Measurements from ENCODE around the gene CYP1A1. TPM values are rescaled to one million over a fixed set of nuclear protein-coding genes. Genes with fewer than 3 reads are reported as not detected.
A peak's percentile ranks its signal among the peaks of the same experiment; 100 is the strongest.
"Not testable (repeated sequence)": the region's sequence is repeated elsewhere in the genome, so short reads cannot be mapped to it uniquely, and the experiment has no call there.

The CYP1A1 gene
- total RNA-seq, 2 experiments from 2014 or later: 4.7 to 4.8 TPM

DNA sequence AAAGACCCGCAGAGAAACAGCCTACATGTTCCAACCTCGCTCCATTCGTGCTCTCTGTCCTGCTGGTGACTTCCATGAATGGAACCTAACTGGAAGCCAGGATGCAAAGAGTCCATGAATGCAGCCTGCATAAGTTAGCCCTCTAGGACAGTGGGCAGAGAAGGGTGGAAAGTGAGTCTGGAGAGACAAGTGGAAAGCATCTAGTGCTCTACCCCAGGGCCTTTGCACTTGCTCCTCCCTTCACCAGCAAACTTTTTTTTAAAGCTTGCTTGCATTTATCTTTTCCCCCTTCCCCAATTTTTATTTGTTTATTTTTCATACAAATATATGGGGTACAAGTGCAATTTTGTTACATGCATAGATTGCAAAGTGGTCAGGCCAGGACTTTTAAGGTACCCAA, 7.9 kb upstream of the CYP1A1 start:
- ChIA-PET CTCF (no interaction called here), POLR2A (interaction anchor here (1.0 kb wide), 1 partner anchor 169 kb away, joined by 3 read pairs; no protein-coding TSS in a partner anchor)
- Mint-ChIP-seq H3K4me3 (no peak overlapping the region), H3K4me1 (ENCODE audit: low read depth) (peaks cover 4% of the 10 kb centered on the region), H3K36me3 (ENCODE audit: low read depth) (peaks cover 4% of the 10 kb centered on the region), H3K9me3 (ENCODE audit: insufficient read depth) (peaks cover 8% of the 10 kb centered on the region), H3K27ac (no peak overlapping the region), H3K27me3 (ENCODE audit: low read depth) (peaks cover 7% of the 10 kb centered on the region)
- DNase-seq (no peak), ATAC-seq (no peak)

- ChIA-PET CTCF (no interaction called here), POLR2A (interaction anchor here (1.0 kb wide), 1 partner anchor 169 kb away, joined by 3 read pairs; no protein-coding TSS in a partner anchor)
- no peaks in the 10 kb centered on the region for H3K36me3 Mint-ChIP-seq (ENCODE audit: low read depth)
- H3K9me3 Mint-ChIP-seq (ENCODE audit: insufficient read depth): peaks cover 4% of the 10 kb centered on the region
- H3K4me3 Mint-ChIP-seq: no peak overlapping the region
- peaks cover 7% of the 10 kb centered on the region for H3K27me3 Mint-ChIP-seq (ENCODE audit: low read depth)
- peaks cover 4% of the 10 kb centered on the region for H3K4me1 Mint-ChIP-seq (ENCODE audit: low read depth)
- ATAC-seq (no peak), DNase-seq (no peak)
- no peak overlapping the region for H3K27ac Mint-ChIP-seq
Measured at GRCh38 chr15:74732846-74733245, 7.5 kb upstream of the CYP1A1 start.

DNA sequence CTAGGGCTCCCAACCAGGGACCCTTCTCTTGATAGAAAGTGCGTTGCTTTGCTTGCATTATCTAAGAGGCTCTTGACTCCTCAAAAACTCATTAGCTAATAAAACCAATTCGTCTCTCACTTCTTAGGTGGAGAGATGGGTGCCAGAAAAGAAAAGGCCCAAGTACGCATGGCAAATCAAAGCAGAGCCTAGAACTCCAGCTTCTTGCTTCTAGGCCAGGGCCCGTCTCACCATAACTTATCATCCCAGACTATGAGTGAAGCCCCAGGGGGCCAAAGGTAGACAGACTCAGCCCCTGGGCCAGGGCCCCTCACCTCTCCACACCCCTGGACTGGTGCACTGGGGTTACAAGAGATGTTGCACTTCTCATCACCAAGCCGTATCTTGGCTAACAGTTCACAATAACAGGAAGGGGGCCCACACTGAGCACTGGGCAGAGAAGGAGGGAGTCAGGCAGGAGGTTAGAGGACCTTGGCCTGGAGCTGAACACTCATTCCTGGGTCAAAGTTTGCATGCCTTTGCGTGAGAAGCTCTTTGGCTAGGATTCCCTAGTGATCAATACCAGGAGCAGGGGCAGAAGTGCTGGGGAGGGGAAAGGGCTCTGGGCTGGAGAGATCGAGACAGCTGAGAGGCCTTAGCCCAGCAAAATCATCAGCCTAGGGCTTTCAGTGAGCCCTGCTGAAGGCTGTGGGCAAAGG, 5.4 kb upstream of the CYP1A1 start:
- ATAC-seq (no peak), DNase-seq (no peak)
- Mint-ChIP-seq H3K9me3 (ENCODE audit: insufficient read depth) (no peaks in the 10 kb centered on the region), H3K36me3 (ENCODE audit: low read depth) (no peaks in the 10 kb centered on the region), H3K4me1 (ENCODE audit: low read depth) (peaks cover 15% of the 10 kb centered on the region), H3K27me3 (ENCODE audit: low read depth) (peaks cover 5% of the 10 kb centered on the region), H3K27ac (no peak overlapping the region), H3K4me3 (no peak overlapping the region)
- CTCF ChIA-PET: no interaction called here
- POLR2A ChIA-PET: no interaction called here

GRCh38 chr15:74729372-74729771, 4.0 kb upstream of the CYP1A1 start:
- CTCF ChIA-PET; H3K9me3 Mint-ChIP-seq (ENCODE audit: insufficient read depth); H3K36me3 Mint-ChIP-seq (ENCODE audit: low read depth); H3K27ac Mint-ChIP-seq; ATAC-seq; POLR2A ChIA-PET; DNase-seq; H3K27me3 Mint-ChIP-seq (ENCODE audit: low read depth); H3K4me3 Mint-ChIP-seq: not testable (repeated sequence)
- H3K4me1 Mint-ChIP-seq (ENCODE audit: low read depth): peaks cover 23% of the 10 kb centered on the region

- H3K9me3 Mint-ChIP-seq (ENCODE audit: insufficient read depth); H3K4me3 Mint-ChIP-seq; DNase-seq; H3K27ac Mint-ChIP-seq; CTCF ChIA-PET; POLR2A ChIA-PET; H3K27me3 Mint-ChIP-seq (ENCODE audit: low read depth); H3K36me3 Mint-ChIP-seq (ENCODE audit: low read depth); ATAC-seq: not testable (repeated sequence)
- H3K4me1 Mint-ChIP-seq (ENCODE audit: low read depth): peaks cover 28% of the 10 kb centered on the region
Measured at GRCh38 chr15:74728699-74729098, 3.4 kb upstream of the CYP1A1 start.

- ChIA-PET POLR2A (no interaction called here), CTCF (no interaction called here)
- ATAC-seq: no peak
- Mint-ChIP-seq H3K4me3 (peak overlapping the region; percentile 64), H3K27ac (no peak overlapping the region), H3K4me1 (ENCODE audit: low read depth) (peaks cover 31% of the 10 kb centered on the region), H3K27me3 (ENCODE audit: low read depth) (peaks cover 5% of the 10 kb centered on the region), H3K9me3 (ENCODE audit: insufficient read depth) (no peaks in the 10 kb centered on the region), H3K36me3 (ENCODE audit: low read depth) (no peaks in the 10 kb centered on the region)
- DNase-seq: no peak
Measured at GRCh38 chr15:74727727-74728126, 2.4 kb upstream of the CYP1A1 start.

DNA sequence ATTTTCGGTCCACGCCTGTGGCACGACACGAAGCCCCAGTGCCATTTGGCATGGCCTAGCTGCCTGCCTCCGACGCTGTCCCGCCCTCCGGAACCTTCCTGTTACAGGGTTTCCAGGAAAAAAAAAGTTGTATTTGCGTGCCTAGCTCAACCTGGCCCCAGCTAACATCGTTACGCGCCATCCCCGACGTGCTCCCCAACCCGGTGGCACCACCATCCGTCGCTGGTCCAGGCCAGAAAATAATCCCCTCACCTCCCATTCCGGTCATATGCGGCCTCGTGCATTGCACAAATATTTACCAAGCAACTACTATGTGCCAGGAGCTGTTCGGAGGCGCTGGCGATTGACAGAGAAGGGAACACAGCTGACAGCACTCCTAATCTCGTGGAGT, 1.4 kb upstream of the CYP1A1 start:
- Mint-ChIP-seq H3K27me3 (ENCODE audit: low read depth) (peaks cover 5% of the 10 kb centered on the region), H3K36me3 (ENCODE audit: low read depth) (no peaks in the 10 kb centered on the region), H3K27ac (peak overlapping the region; percentile 84), H3K4me3 (peak overlapping the region; percentile 64), H3K9me3 (ENCODE audit: insufficient read depth) (no peaks in the 10 kb centered on the region), H3K4me1 (ENCODE audit: low read depth) (peaks cover 31% of the 10 kb centered on the region)
- CTCF ChIA-PET: interaction anchor here (0.6 to 2.6 kb wide), 2 partner anchors 45 to 474 kb away, joined by 4 to 8 read pairs; no protein-coding TSS in a partner anchor
- ATAC-seq (peak; percentile 17), DNase-seq (peak; percentile 36)
- POLR2A ChIA-PET: interaction anchor here (1.1 kb wide), 1 partner anchor 53 kb away, joined by 3 read pairs; no protein-coding TSS in a partner anchor

DNA sequence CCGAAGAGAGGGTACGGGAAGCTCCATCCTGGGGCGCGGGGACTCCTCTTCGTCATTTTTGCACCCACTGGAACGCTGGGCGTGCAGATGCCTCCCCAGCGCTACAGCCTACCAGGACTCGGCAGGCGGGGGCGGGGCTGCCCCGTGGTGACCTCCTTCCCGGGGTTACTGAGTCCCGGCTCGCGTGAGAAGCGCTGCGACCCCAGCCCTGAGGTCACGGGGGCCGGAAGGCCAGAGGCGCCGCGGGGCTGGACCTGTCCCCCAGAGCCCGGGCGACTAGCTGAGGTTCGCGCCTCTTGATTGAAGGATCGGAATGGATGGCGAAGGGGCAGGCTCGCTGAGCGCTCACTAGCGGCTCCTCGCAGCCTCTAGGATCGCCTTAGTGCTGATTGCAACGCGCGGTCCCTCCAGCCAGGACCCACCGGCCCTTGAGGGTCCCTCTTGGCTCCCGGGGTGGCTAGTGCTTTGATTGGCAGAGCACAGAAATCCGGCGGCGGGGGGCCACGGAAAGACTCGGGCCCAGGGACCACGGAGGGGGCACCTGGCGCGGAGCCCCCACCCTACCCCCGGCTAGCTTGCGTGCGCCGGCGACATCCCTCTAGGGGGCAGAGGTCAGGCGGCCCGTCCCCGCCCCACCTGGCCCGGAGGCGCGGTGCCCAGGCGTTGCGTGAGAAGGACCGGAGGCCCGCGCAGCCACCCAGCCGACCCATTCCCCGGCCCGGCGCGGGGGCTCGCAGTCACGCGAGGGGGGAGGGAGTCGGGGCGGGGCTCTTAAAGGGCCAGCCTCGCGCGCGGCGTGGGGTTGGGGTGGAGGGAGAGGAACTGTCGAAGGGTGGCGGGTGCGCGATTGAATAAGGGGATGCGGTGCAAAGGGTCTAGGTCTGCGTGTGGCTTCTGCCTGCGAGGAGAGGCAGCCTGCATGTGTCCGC, 781 bp upstream of the CYP1A1 start:
- ATAC-seq: peak; percentile 78
- Mint-ChIP-seq H3K36me3 (ENCODE audit: low read depth) (no peaks in the 10 kb centered on the region), H3K4me1 (ENCODE audit: low read depth) (peaks cover 30% of the 10 kb centered on the region), H3K4me3 (peak overlapping the region; percentile 64), H3K9me3 (ENCODE audit: insufficient read depth) (no peaks in the 10 kb centered on the region), H3K27ac (peak overlapping the region; percentile 84), H3K27me3 (ENCODE audit: low read depth) (peaks cover 5% of the 10 kb centered on the region)
- POLR2A ChIA-PET: interaction anchor here (0.6 to 1.1 kb wide), 3 partner anchors 54 to 209 kb away, joined by 3 read pairs; no protein-coding TSS in a partner anchor
- DNase-seq: peak; percentile 64
- CTCF ChIA-PET: interaction anchor here (0.6 to 3.1 kb wide), 11 partner anchors 26 to 224 kb away, joined by 3 to 17 read pairs (median 4); no protein-coding TSS in a partner anchor

DNA sequence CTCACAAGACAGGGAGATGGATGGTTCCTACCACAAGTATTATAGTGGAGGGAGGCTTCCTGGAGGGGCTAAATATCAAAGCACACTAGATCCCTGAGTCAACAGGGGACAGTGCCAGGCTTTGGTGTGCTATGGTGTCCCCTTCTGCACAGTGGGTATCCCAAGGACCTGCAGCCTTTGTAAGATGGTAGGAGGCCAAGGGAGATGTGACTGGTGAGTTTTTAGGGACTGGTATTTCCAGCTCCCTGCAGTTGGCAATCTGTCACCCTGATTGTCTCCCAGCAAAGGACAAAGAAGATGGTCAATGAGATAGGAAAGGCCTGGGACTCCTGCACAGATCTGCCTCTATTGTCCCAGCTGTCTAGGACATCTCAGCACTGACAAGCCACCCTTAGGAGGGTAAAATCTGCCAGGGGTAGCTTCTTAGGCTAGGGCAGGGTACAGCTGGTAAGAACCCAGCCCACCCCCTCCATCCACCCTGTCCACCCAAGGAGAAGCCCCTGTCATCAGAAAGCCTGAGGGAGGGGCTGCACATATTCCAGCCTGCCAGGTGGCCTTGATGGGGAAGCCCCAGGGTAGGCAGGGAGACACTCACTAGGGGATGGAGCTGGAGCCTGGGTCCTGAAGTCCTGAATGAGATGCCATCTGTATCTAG, 631 bp downstream of the CYP1A1 start:
- DNase-seq (no peak), ATAC-seq (no peak)
- peaks cover 5% of the 10 kb centered on the region for H3K27me3 Mint-ChIP-seq (ENCODE audit: low read depth)
- H3K36me3 Mint-ChIP-seq (ENCODE audit: low read depth): no peaks in the 10 kb centered on the region
- POLR2A ChIA-PET: interaction anchor here (0.6 to 1.1 kb wide), 3 partner anchors 64 to 301 kb away, joined by 3 read pairs; no protein-coding TSS in a partner anchor
- H3K4me1 Mint-ChIP-seq (ENCODE audit: low read depth): peaks cover 27% of the 10 kb centered on the region
- CTCF ChIA-PET: interaction anchor here (0.8 to 3.1 kb wide), 12 partner anchors 10 to 177 kb away, joined by 3 to 17 read pairs (median 4); no protein-coding TSS in a partner anchor
- H3K4me3 Mint-ChIP-seq: peak overlapping the region; percentile 61
- no peak overlapping the region for H3K27ac Mint-ChIP-seq
- H3K9me3 Mint-ChIP-seq (ENCODE audit: insufficient read depth): no peaks in the 10 kb centered on the region

GRCh38 chr15:74723754-74724334, 1.5 kb downstream of the CYP1A1 start:
- DNase-seq (no peak), ATAC-seq (no peak)
- POLR2A ChIA-PET: interaction anchor here (0.8 to 1.1 kb wide), 2 partner anchors 26 to 109 kb away, joined by 3 read pairs; no protein-coding TSS in a partner anchor
- Mint-ChIP-seq H3K4me1 (ENCODE audit: low read depth) (peaks cover 27% of the 10 kb centered on the region), H3K36me3 (ENCODE audit: low read depth) (no peaks in the 10 kb centered on the region), H3K9me3 (ENCODE audit: insufficient read depth) (no peaks in the 10 kb centered on the region), H3K4me3 (peak overlapping the region; percentile 20), H3K27me3 (ENCODE audit: low read depth) (peaks cover 5% of the 10 kb centered on the region), H3K27ac (no peak overlapping the region)
- CTCF ChIA-PET: interaction anchor here (0.8 to 3.1 kb wide), 5 partner anchors 11 to 178 kb away, joined by 3 to 17 read pairs (median 4); no protein-coding TSS in a partner anchor

DNA sequence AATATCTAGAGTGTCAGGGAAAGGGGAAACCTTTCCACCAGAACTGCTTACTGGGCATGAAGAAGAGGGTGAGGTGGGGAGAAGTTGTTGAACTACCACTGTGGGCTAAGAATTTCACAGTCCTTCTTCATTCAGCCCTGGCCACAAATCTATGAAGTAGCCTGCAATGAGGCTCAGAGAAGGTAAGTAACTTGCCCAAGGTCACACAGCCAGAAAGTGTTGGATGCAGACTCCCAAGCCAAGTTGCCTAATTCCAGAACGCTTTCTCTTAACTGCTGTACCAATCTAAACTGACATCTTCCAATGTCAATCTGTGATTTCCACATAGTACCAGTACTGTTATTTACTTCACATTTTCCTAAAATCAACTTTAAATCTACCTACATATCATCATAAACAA, 2.1 kb downstream of the CYP1A1 start:
- ChIA-PET POLR2A (interaction anchor here (0.8 kb wide), 1 partner anchor 27 kb away, joined by 3 read pairs; no protein-coding TSS in a partner anchor), CTCF (interaction anchor here (1.4 to 3.1 kb wide), 2 partner anchors 88 to 179 kb away, joined by 4 to 17 read pairs; no protein-coding TSS in a partner anchor)
- H3K4me1 Mint-ChIP-seq (ENCODE audit: low read depth): peaks cover 27% of the 10 kb centered on the region
- peak overlapping the region; percentile 20 for H3K4me3 Mint-ChIP-seq
- no peak overlapping the region for H3K27ac Mint-ChIP-seq
- H3K9me3 Mint-ChIP-seq (ENCODE audit: insufficient read depth): no peaks in the 10 kb centered on the region
- no peak for ATAC-seq
- H3K36me3 Mint-ChIP-seq (ENCODE audit: low read depth): no peaks in the 10 kb centered on the region
- peaks cover 5% of the 10 kb centered on the region for H3K27me3 Mint-ChIP-seq (ENCODE audit: low read depth)
- no peak for DNase-seq
